Stimulated activated CD4-positive, alpha-beta T cell treated with anti-CD3 and anti-CD28 coated beads, Interleukin-4, amount 100 ng/mL, for 4 hours (primary cell): Measurements from ENCODE around the gene SYNE3.
"Not testable (repeated sequence)": the region's sequence is repeated elsewhere in the genome, so short reads cannot be mapped to it uniquely, and the experiment has no call there.

Experiments used
- DNase-seq, 2 experiments: peaks; one replicate each; pipeline ENCODE4 v3.0.0-alpha.2; 2020

The SYNE3 gene

GRCh38 chr14:95523051-95523814 lies 6.8 kb upstream of the SYNE3 start:
- no peak for DNase-seq

- no peak for DNase-seq
Measured at GRCh38 chr14:95522556-95522955, 6.1 kb upstream of the SYNE3 start.

GRCh38 chr14:95522116-95522515 lies 5.7 kb upstream of the SYNE3 start:
- DNase-seq = no peak

GRCh38 chr14:95521001-95521400 lies 4.6 kb upstream of the SYNE3 start:
- DNase-seq = no peak

GRCh38 chr14:95520346-95520745 lies 3.9 kb upstream of the SYNE3 start:
- no peak for DNase-seq

- peak; percentile 43 to 72 for DNase-seq
Measured at GRCh38 chr14:95519699-95520098, 3.2 kb upstream of the SYNE3 start.

- DNase-seq = no peak
Measured at GRCh38 chr14:95518045-95518751, 1.7 kb upstream of the SYNE3 start.

- peak; percentile 70 to 76 for DNase-seq
Measured at GRCh38 chr14:95515596-95516552, 576 bp downstream of the SYNE3 start.

- no peak for DNase-seq
Measured at GRCh38 chr14:95515080-95515489, 1.4 kb downstream of the SYNE3 start.

GRCh38 chr14:95514131-95515079 lies 2.0 kb downstream of the SYNE3 start:
- DNase-seq = no peak

- DNase-seq = no peak
Measured at GRCh38 chr14:95513291-95513690, 3.2 kb downstream of the SYNE3 start.

GRCh38 chr14:95511687-95512086 lies 4.8 kb downstream of the SYNE3 start:
- no peak for DNase-seq

- no peak for DNase-seq
Measured at GRCh38 chr14:95510804-95511203, 5.6 kb downstream of the SYNE3 start.

- DNase-seq = not testable (repeated sequence)
Measured at GRCh38 chr14:95510344-95510743, 6.1 kb downstream of the SYNE3 start.

- DNase-seq = no peak
Measured at GRCh38 chr14:95509495-95509894, 7.0 kb downstream of the SYNE3 start.

- DNase-seq = no peak
Measured at GRCh38 chr14:95508377-95508776, 8.1 kb downstream of the SYNE3 start.

GRCh38 chr14:95507701-95508103 lies 8.7 kb downstream of the SYNE3 start:
- DNase-seq = no peak

GRCh38 chr14:95507174-95507573 lies 9.3 kb downstream of the SYNE3 start:
- no peak for DNase-seq

- DNase-seq = no peak
Measured at GRCh38 chr14:95505030-95505589, 11.3 kb downstream of the SYNE3 start.

GRCh38 chr14:95504135-95505029 lies 12.1 kb downstream of the SYNE3 start:
- no peak for DNase-seq
